B cell (primary cell): ENCODE measurements around the gene FKBP14. TPM values are rescaled to one million over a fixed set of nuclear protein-coding genes. Genes with fewer than 3 reads are reported as not detected.

Experiments used
- ATAC-seq: fragments of 200-7000 bp; cut with Tn5 transposase; one replicate; pipeline ENCODE4 v1.10.0; 2021; ENCODE audit warnings: low read depth, mild to moderate bottlenecking, moderate number of reproducible peaks, moderate library complexity
- CTCF ChIA-PET: fragments of 350-600 bp; sonication (Branson Sonifier 250); formaldehyde crosslinking; loops from one replicate; lab custom pipeline; 2021; ENCODE audit warnings: antibody characterized with exemption, inconsistent platforms; lab: Charles Lee
- POLR2A ChIA-PET: fragments of 350-600 bp; sonication (Branson Sonifier 250); formaldehyde crosslinking; loops from one replicate; lab custom pipeline; 2021; ENCODE audit warnings: antibody characterized with exemption; lab: Charles Lee
- DNase-seq: peaks from one replicate; pipeline ENCODE4 v3.0.0; 2013
- H2AFZ ChIP-seq: 2 replicates; pipeline ENCODE4 v1.6.1; 2012; ENCODE audit warnings: mild to moderate bottlenecking, low read depth, low read length; ENCODE audit not compliant: insufficient read depth, poor library complexity, severe bottlenecking
- H3K27ac ChIP-seq, 2 donors: 1 replicate in 1 of 2; 2 replicates in 1 of 2; pipeline ENCODE4 v1.5.1; 2012 to 2013; ENCODE audit warnings: low read length in 2 of 2, mild to moderate bottlenecking in 2 of 2, moderate library complexity in 1 of 2
- H3K27me3 ChIP-seq, 4 experiments: fragments of 200-600 bp in 1 of 4; sonication (generic) in 1 of 4; replicated peaks in 1 of 4; 1 replicate in 2 of 4; 2 replicates in 2 of 4; pipeline versions ENCODE4 v1.6.1 to v1.7.0; 2013 to 2016; ENCODE audit warnings: low read length in 3 of 4, mild to moderate bottlenecking in 2 of 4, mixed read lengths in 1 of 4, moderate library complexity in 1 of 4; ENCODE audit not compliant: insufficient read depth in 4 of 4, control insufficient read depth in 3 of 4; ENCODE audit errors: control extremely low read depth in 1 of 4
- H3K36me3 ChIP-seq, 2 experiments: replicated peaks in 1 of 2; 1 replicate in 1 of 2; 2 replicates in 1 of 2; pipeline versions ENCODE4 v1.6.1 to v1.7.1; 2013; ENCODE audit warnings: low read length in 1 of 2; ENCODE audit not compliant: insufficient read depth in 2 of 2, control insufficient read depth in 1 of 2; ENCODE audit errors: control extremely low read depth in 1 of 2, extremely low read depth in 1 of 2
- H3K4me1 ChIP-seq, 2 donors: fragments of 200-600 bp in 1 of 2; sonication (generic) in 1 of 2; 1 replicate in 1 of 2; 2 replicates in 1 of 2; pipeline versions ENCODE4 v1.5.1 to v1.6.1; 2013 to 2017; ENCODE audit warnings: low read length in 2 of 2; ENCODE audit not compliant: control insufficient read depth in 2 of 2, insufficient read depth in 2 of 2
- H3K4me2 ChIP-seq: replicated peaks from 2 replicates; pipeline ENCODE3; 2012; ENCODE audit warnings: mild to moderate bottlenecking, low read depth, low read length; ENCODE audit not compliant: poor library complexity, severe bottlenecking
- H3K4me3 ChIP-seq, 5 experiments: fragments of 200-600 bp in 1 of 5; sonication (generic) in 1 of 5; 1 replicate in 3 of 5; 2 replicates in 2 of 5; pipeline versions ENCODE4 v1.5.1 to v1.7.0; 2011 to 2016; ENCODE audit warnings: low read length in 4 of 5, mild to moderate bottlenecking in 4 of 5, low read depth in 2 of 5, control low read depth in 1 of 5, moderate library complexity in 1 of 5; ENCODE audit not compliant: insufficient read depth in 1 of 5; ENCODE audit errors: control extremely low read depth in 1 of 5, extremely low read depth in 1 of 5
- H3K79me2 ChIP-seq: fragments of 200-600 bp; sonication (generic); one replicate; pipeline ENCODE4 v1.6.0; 2016; ENCODE audit warnings: low read length; ENCODE audit not compliant: control insufficient read depth, insufficient read depth
- H3K9ac ChIP-seq: fragments of 200-600 bp; sonication (generic); 2 replicates; pipeline ENCODE4 v1.6.1; 2017; ENCODE audit warnings: mild to moderate bottlenecking, low read length, moderate library complexity
- H3K9me3 ChIP-seq, 3 donors: one replicate each; pipeline versions ENCODE4 v1.6.1 to v1.7.1; 2013; ENCODE audit warnings: low read length in 2 of 3; ENCODE audit not compliant: control insufficient read depth in 2 of 3, insufficient read depth in 1 of 3; ENCODE audit errors: control extremely low read depth in 1 of 3
- H4K20me1 ChIP-seq: 2 replicates; pipeline ENCODE4 v1.6.0; 2012; ENCODE audit warnings: mild to moderate bottlenecking, low read length; ENCODE audit not compliant: insufficient read depth, control insufficient read depth, poor library complexity, severe bottlenecking
- H3K27ac Mint-ChIP-seq: one replicate; pipeline ENCODE4 v1.8.0; 2021; ENCODE audit warnings: mixed read lengths
- H3K27me3 Mint-ChIP-seq: one replicate; pipeline ENCODE4 v1.8.0; 2021; ENCODE audit warnings: mixed read lengths
- H3K4me1 Mint-ChIP-seq: one replicate; pipeline ENCODE4 v1.8.0; 2021; ENCODE audit warnings: mixed read lengths
- H3K4me3 Mint-ChIP-seq: one replicate; pipeline ENCODE4 v1.8.0; 2021; ENCODE audit warnings: mixed read lengths
- H3K9me3 Mint-ChIP-seq: one replicate; pipeline ENCODE4 v1.8.0; 2022; ENCODE audit warnings: mixed read lengths; ENCODE audit not compliant: insufficient read depth
- CTCF ChIP-seq: fragments of 200-600 bp; IDR thresholded peaks from one replicate; pipeline ENCODE4 v1.8.0; 2022; ENCODE audit warnings: antibody characterized with exemption, mild to moderate bottlenecking
- EZH2 ChIP-seq: IDR thresholded peaks from 2 replicates; pipeline ENCODE4 v1.6.1; 2012; ENCODE audit warnings: borderline replicate concordance, low read depth, mild to moderate bottlenecking, moderate library complexity, low read length; ENCODE audit not compliant: insufficient read depth, poor library complexity, severe bottlenecking
- WGBS: methylation state at CpG from one replicate; pipeline ENCODE4 v1.1.5; 2013; ENCODE audit warnings: missing lambda C conversion rate; ENCODE audit not compliant: insufficient coverage; 5-methylcytosine and 5-hydroxymethylcytosine counted together
- intact Hi-C: fragments of 100-400 bp; cut with micrococcal nuclease; formaldehyde crosslinking; loops from one replicate; pipeline ENCODE4 v1.10.0; 2022
- polyA plus RNA-seq: library from polyadenylated mRNA; depleted of rRNA; stranded (reverse); fragments of >200 nt; gene quantifications from 2 replicates; pipeline ENCODE4 v1.2.3, GENCODE V29; 2012
- total RNA-seq, 2 donors: library from RNA; stranded (reverse); fragments of 120-200 nt in 1 of 2; gene quantifications; 1 replicate in 1 of 2; 2 replicates in 1 of 2; pipeline versions ENCODE4 v1.2.3 to v1.2.4, GENCODE V29; 2013 to 2022

The FKBP14 gene
- total and polyA plus RNA-seq, 2 donors (not counting 1 experiment from before 2014, with no cell fraction given), result 2.8 to 4.2 TPM

- no peaks in the 10 kb centered on the region for H3K36me3 ChIP-seq
- WGBS, result no CpG with 5 or more reads among the region's 1 CpG
- no peaks in the 10 kb centered on the region for H3K27me3 ChIP-seq
- CTCF ChIA-PET, result no interaction called here
- Mint-ChIP-seq H3K9me3 (no peaks in the 10 kb centered on the region), H3K27ac (no peak overlapping the region), H3K4me1 (peaks cover 27% of the 10 kb centered on the region), H3K27me3 (no peaks in the 10 kb centered on the region), H3K4me3 (no peak overlapping the region)
- no peak for ATAC-seq
- no peak overlapping the region for H3K9ac ChIP-seq
- no peak overlapping the region for H3K4me3 ChIP-seq
- peaks cover 44% of the 10 kb centered on the region for H4K20me1 ChIP-seq
- H3K4me1 ChIP-seq, result no peaks in the 10 kb centered on the region
- no peaks in the 10 kb centered on the region for H3K9me3 ChIP-seq
- no peak overlapping the region for H3K27ac ChIP-seq
- TF ChIP-seq EZH2, result no peak
- POLR2A ChIA-PET, result no interaction called here
- peaks cover 43% of the 10 kb centered on the region for H3K79me2 ChIP-seq
- no peak overlapping the region for H3K4me2 ChIP-seq
- intact Hi-C loops, result no loop called here
- DNase-seq, result no peak
- no peak overlapping the region for H2AFZ ChIP-seq
Observed at GRCh38 chr7:29975561-29975960, 50.9 kb downstream of the FKBP14 start.

- Histone ChIP-seq H3K4me1 (no peaks in the 10 kb centered on the region), H3K79me2 (peaks cover 42% of the 10 kb centered on the region)
- H3K9me3 Mint-ChIP-seq, result no peaks in the 10 kb centered on the region
Observed at GRCh38 chr7:29974286-29974685, 52.2 kb downstream of the FKBP14 start.

More at GRCh38 chr7:29974286-29974685, 52.2 kb downstream of the FKBP14 start:
- intact Hi-C loops, result no loop called here
- peaks cover 48% of the 10 kb centered on the region for H4K20me1 ChIP-seq
- no peak overlapping the region for H3K4me3 Mint-ChIP-seq
- H3K4me1 Mint-ChIP-seq, result peaks cover 37% of the 10 kb centered on the region
- ATAC-seq (no peak), DNase-seq (no peak)
- H3K27ac ChIP-seq, result no peak overlapping the region
- H3K4me2 ChIP-seq, result no peak overlapping the region
- TF ChIP-seq CTCF, result no peak
- no peaks in the 10 kb centered on the region for H3K27me3 ChIP-seq
- no peaks in the 10 kb centered on the region for H3K9me3 ChIP-seq
- no CpG with 5 or more reads among the region's 3 CpGs for WGBS
- H3K4me3 ChIP-seq, result no peak overlapping the region
- POLR2A ChIA-PET, result no interaction called here
- no peak overlapping the region for H2AFZ ChIP-seq
- CTCF ChIA-PET, result no interaction called here
- H3K9ac ChIP-seq, result no peak overlapping the region
- no peaks in the 10 kb centered on the region for H3K36me3 ChIP-seq
- no peak overlapping the region for H3K27ac Mint-ChIP-seq
- no peaks in the 10 kb centered on the region for H3K27me3 Mint-ChIP-seq
